HCT116 (cell line): ENCODE data around the gene CDCA3. TPM values are rescaled to one million over a fixed set of nuclear protein-coding genes. Genes with fewer than 3 reads are reported as not detected.
A peak's percentile ranks its signal among the peaks of the same experiment; 100 is the strongest.

Source experiments
- ATAC-seq: fragments of 200-7000 bp; cut with Tn5 transposase; 2 replicates; pipeline ENCODE4 v1.9.1; 2020; ENCODE audit warnings: mild to moderate bottlenecking, moderate library complexity
- BruUV-seq: library from RNA; stranded (reverse); fragments of 400-500 nt; replicated peaks from 2 replicates; lab custom pipeline; 2021; lab: Mats Ljungman, UMichigan
- CTCF ChIA-PET: fragments of 300-600 bp; sonication (Branson Sonifier 250); formaldehyde crosslinking; loops from one replicate; lab custom pipeline; 2021; ENCODE audit warnings: antibody characterized with exemption; lab: Charles Lee
- POLR2A ChIA-PET: fragments of 300-600, 350-600 bp; sonication (Branson Sonifier 250); formaldehyde crosslinking; loops from one replicate; lab custom pipeline; 2021; ENCODE audit warnings: antibody characterized with exemption; lab: Charles Lee
- RAD21 ChIA-PET, 2 experiments: fragments of 300-600 bp; sonication (Branson Sonifier 250); formaldehyde crosslinking; loops; one replicate each; lab custom pipeline; 2023; ENCODE audit warnings: low total read pairs in 2 of 2; ENCODE audit not compliant: uncharacterized antibody in 2 of 2, unreplicated experiment in 2 of 2, low non-redundant PET in 1 of 2; lab: Charles Lee
- DNase-seq: peaks from one replicate; pipeline ENCODE4 v3.0.0-alpha.2; 2010; ENCODE audit warnings: low read depth, low spot score
- H2AFZ ChIP-seq: fragments of 200-600 bp; shearing (Covaris generic), sonication (generic); 2 replicates; pipeline ENCODE4 v1.6.1; 2017; ENCODE audit warnings: low read depth, mixed run types, mixed read lengths, antibody characterized with exemption, low read length; ENCODE audit not compliant: poor library complexity, severe bottlenecking
- H3K27ac ChIP-seq: 2 replicates; pipeline ENCODE4 v1.5.1; 2012; ENCODE audit warnings: low read depth, low read length
- H3K27me3 ChIP-seq: fragments of 200-600 bp; sonication (generic); 2 replicates; pipeline ENCODE4 v1.6.1; 2016; ENCODE audit warnings: mixed run types, low read length, mixed read lengths; ENCODE audit not compliant: insufficient read depth
- H3K36me3 ChIP-seq, 2 experiments: fragments of 200-500 bp in 1 of 2; fragments of 200-600 bp in 1 of 2; sonication (Bioruptor generic) in 1 of 2; sonication (generic) in 1 of 2; 2 replicates each; pipeline versions ENCODE4 v1.5.1 to v1.6.1; 2014 to 2016; ENCODE audit warnings: low read length in 2 of 2, inconsistent platforms in 1 of 2, mixed read lengths in 1 of 2, mixed run types in 1 of 2; ENCODE audit not compliant: insufficient read depth in 2 of 2, control insufficient read depth in 1 of 2
- H3K4me1 ChIP-seq, 2 experiments: fragments of 200-600 bp in 1 of 2; sonication (generic) in 1 of 2; 2 replicates each; pipeline versions ENCODE4 v1.5.1 to v1.6.1; 2012 to 2017; ENCODE audit warnings: low read length in 2 of 2, inconsistent platforms in 1 of 2, mild to moderate bottlenecking in 1 of 2, mixed read lengths in 1 of 2, mixed run types in 1 of 2, moderate library complexity in 1 of 2; ENCODE audit not compliant: insufficient read depth in 2 of 2, control insufficient read depth in 1 of 2
- H3K4me2 ChIP-seq: fragments of 200-600 bp; sonication (generic); 2 replicates; pipeline ENCODE4 v1.6.1; 2017; ENCODE audit warnings: mixed run types, low read length, mixed read lengths
- H3K4me3 ChIP-seq, 2 experiments: fragments of 200-600 bp in 1 of 2; sonication (generic) in 1 of 2; replicated peaks in 1 of 2; 2 replicates each; pipeline ENCODE4 v1.5.1; 2011 to 2016; ENCODE audit warnings: low read length in 2 of 2, control low read depth in 1 of 2, low read depth in 1 of 2, mild to moderate bottlenecking in 1 of 2, mixed read lengths in 1 of 2, mixed run types in 1 of 2
- H3K79me2 ChIP-seq: fragments of 200-600 bp; sonication (generic); 2 replicates; pipeline ENCODE4 v1.6.1; 2017; ENCODE audit warnings: mild to moderate bottlenecking, mixed run types, low read length, moderate library complexity, mixed read lengths; ENCODE audit not compliant: insufficient read depth
- H3K9ac ChIP-seq: fragments of 200-600 bp; sonication (generic); 2 replicates; pipeline ENCODE4 v1.6.1; 2016; ENCODE audit warnings: low read length, mixed read lengths
- H3K9me2 ChIP-seq: fragments of 200-600 bp; sonication (generic), shearing (Covaris generic); 2 replicates; pipeline ENCODE4 v1.6.1; 2017; ENCODE audit warnings: mixed run types, mild to moderate bottlenecking, moderate library complexity; ENCODE audit not compliant: insufficient read depth
- H3K9me3 ChIP-seq, 2 experiments: fragments of 200-500 bp in 1 of 2; fragments of 200-600 bp in 1 of 2; sonication (Bioruptor generic) in 1 of 2; sonication (generic) in 1 of 2; 2 replicates each; pipeline ENCODE4 v1.6.1; 2014 to 2017; ENCODE audit warnings: low read length in 2 of 2, mixed read lengths in 2 of 2, inconsistent platforms in 1 of 2, low read depth in 1 of 2, mild to moderate bottlenecking in 1 of 2, mixed run types in 1 of 2, moderate library complexity in 1 of 2; ENCODE audit not compliant: control insufficient read depth in 1 of 2, insufficient read depth in 1 of 2
- H4K20me1 ChIP-seq: fragments of 200-600 bp; sonication (generic), shearing (Covaris generic); 2 replicates; pipeline ENCODE4 v1.6.1; 2017; ENCODE audit warnings: mixed run types, mild to moderate bottlenecking, moderate library complexity; ENCODE audit not compliant: insufficient read depth
- CTCF ChIP-seq, 3 experiments: fragments of 200-600 bp in 1 of 3; sonication (generic) in 1 of 3; IDR thresholded peaks in 2 of 3; conservative IDR thresholded peaks in 1 of 3; 2 replicates each; pipeline ENCODE4 v1.5.1; 2012 to 2017; ENCODE audit warnings: low read depth in 2 of 3, low read length in 2 of 3, antibody characterized with exemption in 1 of 3, borderline replicate concordance in 1 of 3, control low read depth in 1 of 3, mild to moderate bottlenecking in 1 of 3, mixed read lengths in 1 of 3, mixed run types in 1 of 3, moderate library complexity in 1 of 3; ENCODE audit not compliant: insufficient read depth in 1 of 3
- MAX ChIP-seq: IDR thresholded peaks from 2 replicates; pipeline ENCODE4 v1.6.1; 2012
- POLR2AphosphoS5 ChIP-seq: IDR thresholded peaks from 2 replicates; pipeline ENCODE4 v1.6.1; 2011; ENCODE audit warnings: mild to moderate bottlenecking, low read depth, low read length, moderate library complexity
- TCF7L2 ChIP-seq: IDR thresholded peaks from 2 replicates; pipeline ENCODE4 v1.7.0; 2011; ENCODE audit warnings: borderline replicate concordance, inconsistent platforms; ENCODE audit not compliant: insufficient read depth, insufficient read length; ENCODE audit errors: extremely low read depth
- intact Hi-C: fragments of 100-400 bp; cut with micrococcal nuclease; formaldehyde crosslinking; loops from 2 replicates; pipeline ENCODE4 v1.10.0; 2022
- total RNA-seq: library from RNA; stranded (reverse); gene quantifications from one replicate; pipeline ENCODE4 v1.2.1, GENCODE V29; 2021; ENCODE audit not compliant: unreplicated experiment

CDCA3 gene
- total RNA-seq, 1 experiment from 2014 or later, result 63.0 TPM

GRCh38 chr12:6872073-6873048, 21.3 kb upstream of the CDCA3 start:
- peaks cover 23 to 50% of the 10 kb centered on the region in 2 experiments for H3K4me1 ChIP-seq
- H4K20me1 ChIP-seq, result peaks cover 12% of the 10 kb centered on the region; the same call in 1 of the 2 replicates
- TF ChIP-seq TCF7L2, result peak; percentile 46
- TF ChIP-seq CTCF (IDR thresholded peaks at IDR 0.05 in 2 of 3, conservative IDR thresholded peaks at IDR 0.05 in 1 of 3; ENCODE audit: borderline replicate concordance in 1 of 3, insufficient read depth in 1 of 3, low read depth in 2 of 3, low read length in 2 of 3), result peak in 2 of 3 experiments; percentile 87 to 96; a peak in 4 of 6 replicates
- TF ChIP-seq MAX, result no peak
- peak; percentile 56 for TF ChIP-seq POLR2AphosphoS5
- TF ChIP-seq, all 23 proteins: peak for 3
- peak overlapping the region; percentile 73 to 92 for H3K4me3 ChIP-seq
- H3K27me3 ChIP-seq, result no peaks in the 10 kb centered on the region
- H3K9me3 ChIP-seq, result no peaks in the 10 kb centered on the region
- peak overlapping the region; percentile 92 for H3K4me2 ChIP-seq
- peak; percentile 49 for DNase-seq
- RAD21 ChIA-PET, result interaction anchor here (0.9 to 1.3 kb wide), 4 partner anchors 19 to 53 kb away, joined by 3 to 5 read pairs (median 4); partner anchors contain the start of gene USP5 (in 1 of the 2)
- intact Hi-C loops, result loop anchor here (1.0 to 5.0 kb wide), 4 partner anchors 55 to 765 kb away; partner anchors contain the start of gene ATN1
- peak; percentile 52 for ATAC-seq
- H2AFZ ChIP-seq, result no peak overlapping the region
- peak overlapping the region; percentile 96 for H3K27ac ChIP-seq
- POLR2A ChIA-PET, result interaction anchor here (1.1 to 10.9 kb wide), 12 partner anchors 9 to 149 kb away, joined by 3 to 186 read pairs (median 8); partner anchors contain the start of genes C12orf57, CDCA3, COPS7A and RNU7-1
- peaks cover 54% of the 10 kb centered on the region for H3K79me2 ChIP-seq
- no peaks in the 10 kb centered on the region for H3K9me2 ChIP-seq
- BruUV-seq, result TSS peak; percentile 82
- H3K36me3 ChIP-seq, result peaks cover 8 to 35% of the 10 kb centered on the region in 2 experiments; a peak in 3 of 4 replicates
- H3K9ac ChIP-seq, result peak overlapping the region; percentile 86
- CTCF ChIA-PET, result interaction anchor here (0.6 to 4.1 kb wide), 29 partner anchors 9 to 317 kb away, joined by 3 to 30 read pairs (median 5); partner anchors contain the start of genes C12orf57, C1RL, C1S and CDCA3
